Cardiac fibroblast (primary cell): Measurements from ENCODE around the gene SLC9A7.
A peak's percentile ranks its signal among the peaks of the same experiment; 100 is the strongest.

Experiments
- DNase-seq, 2 donors: peaks; one replicate each; pipeline versions ENCODE4 v3.0.0 to v3.0.0-alpha.2; 2010; ENCODE audit warnings: low read depth in 2 of 2
- H3K4me3 ChIP-seq, 2 donors: replicated peaks in 1 of 2; 1 replicate in 1 of 2; 2 replicates in 1 of 2; pipeline ENCODE4 v1.5.1; 2011; ENCODE audit warnings: low read depth in 2 of 2, low read length in 2 of 2, mild to moderate bottlenecking in 2 of 2, moderate library complexity in 1 of 2
- CTCF ChIP-seq: IDR thresholded peaks from one replicate; pipeline ENCODE4 v1.5.1; 2011; ENCODE audit warnings: low read depth, mild to moderate bottlenecking, low read length, inconsistent platforms

The SLC9A7 gene

GRCh38 chrX:46754586-46755061 lies 4.3 kb downstream of the SLC9A7 start:
- no peak for DNase-seq
- TF ChIP-seq CTCF = no peak
- H3K4me3 ChIP-seq = no peak overlapping the region

GRCh38 chrX:46754036-46754435 lies 4.9 kb downstream of the SLC9A7 start:
- no peak for DNase-seq
- H3K4me3 ChIP-seq = no peak overlapping the region
- no peak for TF ChIP-seq CTCF

- DNase-seq = no peak
- TF ChIP-seq CTCF = no peak
Measured at GRCh38 chrX:46750889-46751288, 8.0 kb downstream of the SLC9A7 start.

GRCh38 chrX:46744009-46744408 lies 14.9 kb downstream of the SLC9A7 start:
- DNase-seq = no peak
- no peak for TF ChIP-seq CTCF
- H3K4me3 ChIP-seq = no peak overlapping the region

More at GRCh38 chrX:46750889-46751288, 8.0 kb downstream of the SLC9A7 start:
- H3K4me3 ChIP-seq = no peak overlapping the region

GRCh38 chrX:46743046-46743445 lies 15.9 kb downstream of the SLC9A7 start:
- no peak for DNase-seq
- no peak for TF ChIP-seq CTCF
- no peak overlapping the region for H3K4me3 ChIP-seq

GRCh38 chrX:46739736-46740135 lies 19.2 kb downstream of the SLC9A7 start:
- TF ChIP-seq CTCF = no peak
- DNase-seq = no peak
- H3K4me3 ChIP-seq = no peak overlapping the region

- peak; percentile 65 to 82 for DNase-seq
- no peak overlapping the region for H3K4me3 ChIP-seq
- TF ChIP-seq CTCF = no peak
Measured at GRCh38 chrX:46737462-46737861, 21.5 kb downstream of the SLC9A7 start.
